Renal pelvis (tissue), 4 donors: ENCODE results near the gene LSM14A. TPM values are rescaled to one million over a fixed set of nuclear protein-coding genes. Genes with fewer than 3 reads are reported as not detected.
"Not testable (repeated sequence)": the region's sequence is repeated elsewhere in the genome, so short reads cannot be mapped to it uniquely, and the experiment has no call there.

Experiments used
- DNase-seq: peaks from one replicate; pipeline ENCODE4 v3.0.0-alpha.2; 2013
- polyA plus RNA-seq, 3 donors: library from polyadenylated mRNA; unstranded; fragments of 120-200 nt; gene quantifications; one replicate each; pipeline ENCODE4 v1.2.1, GENCODE V29; 2013; ENCODE audit not compliant: insufficient read length in 3 of 3

Gene LSM14A
- polyA plus RNA-seq, 3 donors = 155 to 179 (median 178) TPM

- no peak for DNase-seq
Observed at GRCh38 chr19:34222386-34222785, 50.1 kb downstream of the LSM14A start.

- no peak for DNase-seq
Observed at GRCh38 chr19:34224996-34225658, 52.8 kb downstream of the LSM14A start.

GRCh38 chr19:34225659-34226015 is 53.3 kb downstream of the LSM14A start:
- no peak for DNase-seq

GRCh38 chr19:34226036-34226435 is 53.7 kb downstream of the LSM14A start:
- no peak for DNase-seq

GRCh38 chr19:34228347-34228746 is 56.0 kb downstream of the LSM14A start:
- DNase-seq = no peak

- DNase-seq = no peak
Observed at GRCh38 chr19:34228762-34229161, 56.5 kb downstream of the LSM14A start.

GRCh38 chr19:34229721-34230120 is 57.4 kb downstream of the LSM14A start:
- DNase-seq = no peak

GRCh38 chr19:34230820-34231219 is 58.5 kb downstream of the LSM14A start:
- DNase-seq = no peak

GRCh38 chr19:34231439-34231838 is 59.1 kb downstream of the LSM14A start:
- DNase-seq = no peak

GRCh38 chr19:34232566-34233481 is 60.5 kb downstream of the LSM14A start:
- no peak for DNase-seq

- DNase-seq = no peak
Observed at GRCh38 chr19:34235425-34235940, 63.2 kb downstream of the LSM14A start.

GRCh38 chr19:34236035-34236987 is 64.0 kb downstream of the LSM14A start:
- no peak for DNase-seq

GRCh38 chr19:34237283-34237682 is 65.0 kb downstream of the LSM14A start:
- DNase-seq = no peak

- no peak for DNase-seq
Observed at GRCh38 chr19:34237939-34238338, 65.6 kb downstream of the LSM14A start.

GRCh38 chr19:34241513-34242337 is 69.4 kb downstream of the LSM14A start:
- DNase-seq = no peak

- not testable (repeated sequence) for DNase-seq
Observed at GRCh38 chr19:34243138-34243875, 71.0 kb downstream of the LSM14A start.

GRCh38 chr19:34243876-34244578 is 71.7 kb downstream of the LSM14A start:
- DNase-seq = no peak

GRCh38 chr19:34244611-34245299 is 72.5 kb downstream of the LSM14A start:
- DNase-seq = no peak

- no peak for DNase-seq
Observed at GRCh38 chr19:34246340-34246739, 74.0 kb downstream of the LSM14A start.
